Jurkat, Clone E6-1 (cell line): ENCODE data around the gene SASH3.

Experiments
- DNase-seq: peaks from one replicate; pipeline ENCODE4 v3.0.0-alpha.2; 2011; ENCODE audit warnings: low read depth, low spot score
- H3K4me3 ChIP-seq: 2 replicates; pipeline ENCODE4 v1.5.1; 2011; ENCODE audit warnings: mild to moderate bottlenecking, low read length, control low read depth, moderate library complexity

SASH3 gene

GRCh38 chrX:129779086-129779672, 570 bp upstream of the SASH3 start:
- peak overlapping the region; percentile 82 for H3K4me3 ChIP-seq
- DNase-seq: no peak

GRCh38 chrX:129780441-129781105, 824 bp downstream of the SASH3 start:
- DNase-seq: no peak
- H3K4me3 ChIP-seq: peak overlapping the region; percentile 82

- DNase-seq: peak; percentile 91
- H3K4me3 ChIP-seq: peak overlapping the region; percentile 82
Measured at GRCh38 chrX:129781134-129781672, 1.5 kb downstream of the SASH3 start.

GRCh38 chrX:129781680-129782495, 2.1 kb downstream of the SASH3 start:
- DNase-seq: no peak
- H3K4me3 ChIP-seq: peak overlapping the region; percentile 82

GRCh38 chrX:129782706-129783105, 3.0 kb downstream of the SASH3 start:
- no peak for DNase-seq
- H3K4me3 ChIP-seq: peak overlapping the region; percentile 82

GRCh38 chrX:129783291-129783713, 3.6 kb downstream of the SASH3 start:
- no peak for DNase-seq
- H3K4me3 ChIP-seq: peak overlapping the region; percentile 82

- DNase-seq: no peak
- no peak overlapping the region for H3K4me3 ChIP-seq
Measured at GRCh38 chrX:129784371-129784770, 4.6 kb downstream of the SASH3 start.

- no peak overlapping the region for H3K4me3 ChIP-seq
- DNase-seq: no peak
Measured at GRCh38 chrX:129785160-129785947, 5.6 kb downstream of the SASH3 start.

- no peak overlapping the region for H3K4me3 ChIP-seq
- DNase-seq: no peak
Measured at GRCh38 chrX:129786210-129786651, 6.5 kb downstream of the SASH3 start.

- H3K4me3 ChIP-seq: no peak overlapping the region
- DNase-seq: no peak
Measured at GRCh38 chrX:129787336-129788055, 7.7 kb downstream of the SASH3 start.

GRCh38 chrX:129788527-129788926, 8.8 kb downstream of the SASH3 start:
- no peak for DNase-seq
- H3K4me3 ChIP-seq: no peak overlapping the region

GRCh38 chrX:129790146-129790545, 10.4 kb downstream of the SASH3 start:
- no peak overlapping the region for H3K4me3 ChIP-seq
- DNase-seq: no peak

- no peak for DNase-seq
- no peak overlapping the region for H3K4me3 ChIP-seq
Measured at GRCh38 chrX:129790808-129791207, 11.1 kb downstream of the SASH3 start.

GRCh38 chrX:129791336-129791735, 11.6 kb downstream of the SASH3 start:
- DNase-seq: no peak
- no peak overlapping the region for H3K4me3 ChIP-seq

GRCh38 chrX:129791961-129792570, 12.3 kb downstream of the SASH3 start:
- H3K4me3 ChIP-seq: no peak overlapping the region
- DNase-seq: no peak

- H3K4me3 ChIP-seq: no peak overlapping the region
- DNase-seq: no peak
Measured at GRCh38 chrX:129792586-129793291, 13.0 kb downstream of the SASH3 start.

- DNase-seq: no peak
- H3K4me3 ChIP-seq: no peak overlapping the region
Measured at GRCh38 chrX:129793604-129794191, 13.9 kb downstream of the SASH3 start.
